HL-60 (cell line): ENCODE data around the gene DEFB132.

Experiments
- DNase-seq, 2 experiments: peaks; one replicate each; pipeline ENCODE4 v3.0.0-alpha.2; 2010 to 2020; ENCODE audit warnings: low read depth in 1 of 2, low spot score in 1 of 2
- H3K27ac ChIP-seq: fragments of 250-450 bp; sonication (Bioruptor Pico); replicated peaks from 2 replicates; pipeline ENCODE4 v1.5.1; 2020; ENCODE audit warnings: mild to moderate bottlenecking, moderate library complexity
- H3K27me3 ChIP-seq: fragments of 250-450 bp; sonication (Bioruptor Pico); 2 replicates; pipeline ENCODE4 v1.5.1; 2021; ENCODE audit warnings: mild to moderate bottlenecking, moderate library complexity; ENCODE audit not compliant: insufficient read depth, poor library complexity, severe bottlenecking
- H3K4me3 ChIP-seq: replicated peaks from 2 replicates; pipeline ENCODE4 v1.5.1; 2011; ENCODE audit warnings: mild to moderate bottlenecking, control low read depth, low read length; ENCODE audit not compliant: insufficient read depth
- GABPA ChIP-seq: IDR thresholded peaks from 2 replicates; pipeline ENCODE4 v1.6.1; 2012; ENCODE audit warnings: low read depth
- POLR2AphosphoS5 ChIP-seq: IDR thresholded peaks from 2 replicates; pipeline ENCODE4 v1.6.1; 2012; ENCODE audit warnings: low read depth
- SPI1 ChIP-seq: IDR thresholded peaks from 2 replicates; pipeline ENCODE4 v1.6.1; 2012; ENCODE audit warnings: low read depth, mild to moderate bottlenecking, borderline replicate concordance
- TF ChIP-seq, protein P1 (sequence below): IDR thresholded peaks from 2 replicates; pipeline ENCODE4 v1.6.1; 2012; ENCODE audit warnings: low read depth; ENCODE audit not compliant: insufficient replicate concordance
- TF ChIP-seq, protein P2 (sequence below): IDR thresholded peaks from one replicate; pipeline ENCODE4 v1.5.1; 2011; ENCODE audit warnings: low read length, control low read depth, inconsistent platforms; ENCODE audit not compliant: insufficient read depth

The DEFB132 gene

DNA sequence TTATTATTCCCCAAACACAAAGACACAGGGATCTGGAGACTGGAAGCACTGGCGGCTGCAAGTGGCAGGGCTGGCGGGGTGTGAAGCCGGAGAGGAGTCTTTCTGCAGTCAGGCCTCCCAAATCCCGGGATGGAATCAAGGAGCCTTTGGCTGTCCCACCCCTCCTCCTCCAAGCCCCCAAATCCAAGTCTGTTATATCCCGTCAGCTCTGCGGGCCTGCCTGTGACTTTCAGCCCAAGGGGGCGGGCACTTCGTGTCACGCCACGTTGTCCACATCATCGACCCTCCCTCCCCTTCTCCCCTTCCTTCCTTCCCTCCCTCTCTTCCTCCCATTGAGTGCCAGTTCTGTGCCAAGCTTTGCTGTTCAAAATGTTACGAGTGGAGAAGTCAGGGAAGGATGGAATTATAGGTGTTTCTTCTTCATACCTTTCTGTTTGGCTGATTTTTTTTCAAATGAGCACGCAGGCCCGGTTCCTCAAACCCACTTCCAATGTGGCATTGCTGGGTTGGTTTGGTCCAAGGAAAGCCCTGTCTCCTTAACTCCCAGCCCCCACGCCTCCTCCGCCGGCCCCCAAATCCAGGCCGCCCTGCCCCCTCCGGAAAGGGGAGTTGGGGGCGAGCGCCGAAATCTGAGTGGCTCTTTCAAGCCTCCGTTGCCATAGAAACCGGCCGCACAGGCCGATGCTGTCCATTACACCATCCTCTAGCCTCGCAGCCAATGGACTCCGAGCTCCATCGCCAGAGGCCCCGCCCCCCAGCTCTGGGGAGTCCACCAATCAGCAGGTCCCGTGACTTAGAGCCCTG is 52.5 kb downstream of the DEFB132 start:
- H3K27me3 ChIP-seq, result no peaks in the 10 kb centered on the region
- TF ChIP-seq, protein P1, sequence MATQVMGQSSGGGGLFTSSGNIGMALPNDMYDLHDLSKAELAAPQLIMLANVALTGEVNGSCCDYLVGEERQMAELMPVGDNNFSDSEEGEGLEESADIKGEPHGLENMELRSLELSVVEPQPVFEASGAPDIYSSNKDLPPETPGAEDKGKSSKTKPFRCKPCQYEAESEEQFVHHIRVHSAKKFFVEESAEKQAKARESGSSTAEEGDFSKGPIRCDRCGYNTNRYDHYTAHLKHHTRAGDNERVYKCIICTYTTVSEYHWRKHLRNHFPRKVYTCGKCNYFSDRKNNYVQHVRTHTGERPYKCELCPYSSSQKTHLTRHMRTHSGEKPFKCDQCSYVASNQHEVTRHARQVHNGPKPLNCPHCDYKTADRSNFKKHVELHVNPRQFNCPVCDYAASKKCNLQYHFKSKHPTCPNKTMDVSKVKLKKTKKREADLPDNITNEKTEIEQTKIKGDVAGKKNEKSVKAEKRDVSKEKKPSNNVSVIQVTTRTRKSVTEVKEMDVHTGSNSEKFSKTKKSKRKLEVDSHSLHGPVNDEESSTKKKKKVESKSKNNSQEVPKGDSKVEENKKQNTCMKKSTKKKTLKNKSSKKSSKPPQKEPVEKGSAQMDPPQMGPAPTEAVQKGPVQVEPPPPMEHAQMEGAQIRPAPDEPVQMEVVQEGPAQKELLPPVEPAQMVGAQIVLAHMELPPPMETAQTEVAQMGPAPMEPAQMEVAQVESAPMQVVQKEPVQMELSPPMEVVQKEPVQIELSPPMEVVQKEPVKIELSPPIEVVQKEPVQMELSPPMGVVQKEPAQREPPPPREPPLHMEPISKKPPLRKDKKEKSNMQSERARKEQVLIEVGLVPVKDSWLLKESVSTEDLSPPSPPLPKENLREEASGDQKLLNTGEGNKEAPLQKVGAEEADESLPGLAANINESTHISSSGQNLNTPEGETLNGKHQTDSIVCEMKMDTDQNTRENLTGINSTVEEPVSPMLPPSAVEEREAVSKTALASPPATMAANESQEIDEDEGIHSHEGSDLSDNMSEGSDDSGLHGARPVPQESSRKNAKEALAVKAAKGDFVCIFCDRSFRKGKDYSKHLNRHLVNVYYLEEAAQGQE, result no peak
- TF ChIP-seq SPI1 (no peak), GABPA (no peak), POLR2AphosphoS5 (no peak)
- TF ChIP-seq, protein P2, sequence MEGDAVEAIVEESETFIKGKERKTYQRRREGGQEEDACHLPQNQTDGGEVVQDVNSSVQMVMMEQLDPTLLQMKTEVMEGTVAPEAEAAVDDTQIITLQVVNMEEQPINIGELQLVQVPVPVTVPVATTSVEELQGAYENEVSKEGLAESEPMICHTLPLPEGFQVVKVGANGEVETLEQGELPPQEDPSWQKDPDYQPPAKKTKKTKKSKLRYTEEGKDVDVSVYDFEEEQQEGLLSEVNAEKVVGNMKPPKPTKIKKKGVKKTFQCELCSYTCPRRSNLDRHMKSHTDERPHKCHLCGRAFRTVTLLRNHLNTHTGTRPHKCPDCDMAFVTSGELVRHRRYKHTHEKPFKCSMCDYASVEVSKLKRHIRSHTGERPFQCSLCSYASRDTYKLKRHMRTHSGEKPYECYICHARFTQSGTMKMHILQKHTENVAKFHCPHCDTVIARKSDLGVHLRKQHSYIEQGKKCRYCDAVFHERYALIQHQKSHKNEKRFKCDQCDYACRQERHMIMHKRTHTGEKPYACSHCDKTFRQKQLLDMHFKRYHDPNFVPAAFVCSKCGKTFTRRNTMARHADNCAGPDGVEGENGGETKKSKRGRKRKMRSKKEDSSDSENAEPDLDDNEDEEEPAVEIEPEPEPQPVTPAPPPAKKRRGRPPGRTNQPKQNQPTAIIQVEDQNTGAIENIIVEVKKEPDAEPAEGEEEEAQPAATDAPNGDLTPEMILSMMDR, result no peak
- H3K27ac ChIP-seq, result no peak overlapping the region
- H3K4me3 ChIP-seq, result no peak overlapping the region
- DNase-seq, result peak in 1 of 2 experiments; percentile 30

DNA sequence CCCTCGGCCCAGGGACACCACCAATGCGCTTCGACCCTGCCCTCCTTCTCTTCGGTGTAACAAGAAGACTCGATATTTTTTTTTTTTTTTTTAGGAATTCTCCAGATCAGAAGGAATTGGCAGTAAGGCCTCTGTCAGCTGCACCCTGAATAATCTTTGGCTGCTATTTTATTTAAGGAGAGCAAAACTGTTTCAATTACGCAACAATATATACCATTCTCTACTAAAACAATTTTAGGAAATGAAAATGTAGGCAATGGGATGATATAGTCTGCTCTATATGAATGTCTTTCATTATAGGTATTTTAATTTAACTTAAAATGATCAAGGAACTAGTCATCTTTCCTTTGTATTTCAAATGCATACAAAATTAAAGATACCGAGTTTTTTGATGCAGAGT is 53.1 kb downstream of the DEFB132 start:
- H3K27me3 ChIP-seq, result no peaks in the 10 kb centered on the region
- H3K4me3 ChIP-seq, result no peak overlapping the region
- H3K27ac ChIP-seq, result no peak overlapping the region
- DNase-seq, result no peak
- TF ChIP-seq, protein P1, result no peak
- no peak for TF ChIP-seq POLR2AphosphoS5
- no peak for TF ChIP-seq GABPA
- TF ChIP-seq, protein P2, result no peak
- TF ChIP-seq SPI1, result no peak
